Prostate gland (tissue), 2 donors: ENCODE data around the gene CD248. TPM values are rescaled to one million over a fixed set of nuclear protein-coding genes. Genes with fewer than 3 reads are reported as not detected.
A peak's percentile ranks its signal among the peaks of the same experiment; 100 is the strongest.

ENCODE experiments used
- DNase-seq: peaks from one replicate; pipeline ENCODE4 v3.0.0-alpha.2; 2019; ENCODE audit warnings: low spot score
- H3K27ac ChIP-seq, 2 donors: fragments of 200-600 bp; sonication (generic); 2 replicates each; pipeline ENCODE4 v1.5.1; 2017 to 2019
- H3K27me3 ChIP-seq: fragments of 200-600 bp; sonication (generic); replicated peaks from 2 replicates; pipeline ENCODE4 v1.5.1; 2019; ENCODE audit not compliant: insufficient read depth
- H3K36me3 ChIP-seq, 2 donors: fragments of 200-600 bp; sonication (generic); 1 replicate in 1 of 2; 2 replicates in 1 of 2; pipeline versions ENCODE4 v1.5.1 to v1.8.1; 2017 to 2019
- H3K4me1 ChIP-seq: fragments of 200-600 bp; sonication (generic); replicated peaks from 2 replicates; pipeline ENCODE4 v1.5.1; 2019
- H3K4me3 ChIP-seq, 2 donors: fragments of 200-600 bp; sonication (generic); 2 replicates each; pipeline ENCODE4 v1.5.1; 2017 to 2019
- H3K9me3 ChIP-seq: fragments of 200-600 bp; sonication (generic); 2 replicates; pipeline ENCODE4 v1.5.1; 2017
- CTCF ChIP-seq, 4 experiments: fragments of 200-600 bp in 2 of 4; fragments of 450-650 bp in 2 of 4; sonication (generic) in 2 of 4; IDR thresholded peaks; 1 replicate in 3 of 4; 2 replicates in 1 of 4; pipeline ENCODE4 v1.5.1; 2016 to 2019; ENCODE audit warnings: antibody characterized with exemption in 4 of 4, mild to moderate bottlenecking in 2 of 4, moderate library complexity in 2 of 4
- POLR2A ChIP-seq: fragments of 450-650 bp; IDR thresholded peaks from one replicate; pipeline ENCODE4 v1.6.1; 2016; ENCODE audit warnings: antibody characterized with exemption, mild to moderate bottlenecking
- POLR2AphosphoS5 ChIP-seq: sonication (generic); formaldehyde crosslinking; IDR thresholded peaks from one replicate; pipeline ENCODE4 v1.6.1; 2017; ENCODE audit warnings: antibody characterized with exemption
- WGBS: methylation state at CpG from one replicate; pipeline ENCODE4 v1.1.5; 2018; 5-methylcytosine and 5-hydroxymethylcytosine counted together
- intact Hi-C: fragments of 100-400 bp; cut with DNase I; formaldehyde crosslinking; loops from one replicate; pipeline ENCODE4 v1.14.2; 2022
- total RNA-seq, 2 donors: library from RNA; depleted of rRNA; stranded (reverse); fragments of >200 nt; gene quantifications; one replicate each; pipeline ENCODE4 v1.1.0, GENCODE V29; 2016

The CD248 gene
- total RNA-seq, 2 donors from 2014 or later, result 1.9 to 7.3 TPM

- Histone ChIP-seq H3K4me3 (no peak overlapping the region), H3K36me3 (no peaks in the 10 kb centered on the region), H3K4me1 (no peaks in the 10 kb centered on the region), H3K27ac (peak overlapping the region in 1 of 2 donors; percentile 82), H3K27me3 (no peaks in the 10 kb centered on the region), H3K9me3 (no peaks in the 10 kb centered on the region)
- intact Hi-C loops, result no loop called here
- DNase-seq, result no peak
- no peak for TF ChIP-seq POLR2AphosphoS5
- 83% methylated on average over 17 of the region's 17 CpGs for WGBS
Measured at GRCh38 chr11:66314561-66315497, 2.0 kb downstream of the CD248 start.

DNA sequence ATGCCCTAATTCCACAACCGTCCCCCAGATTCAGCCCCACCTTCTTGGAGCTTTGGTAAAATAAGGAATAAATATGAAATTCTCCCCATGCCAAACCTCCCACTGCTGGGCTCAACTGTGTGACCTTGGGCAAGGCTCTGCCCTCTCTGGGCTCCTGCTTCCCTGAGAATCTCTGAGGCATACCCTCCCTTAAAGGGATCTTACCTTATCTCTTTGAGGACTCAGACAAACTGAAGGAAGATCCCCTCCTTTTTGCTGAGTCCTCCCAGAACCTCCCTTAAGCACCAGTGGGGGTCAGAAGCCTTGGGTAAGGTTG is 2.7 kb downstream of the CD248 start:
- no peak for DNase-seq
- H3K4me3 ChIP-seq, result no peak overlapping the region
- H3K27me3 ChIP-seq, result no peaks in the 10 kb centered on the region
- no peaks in the 10 kb centered on the region for H3K36me3 ChIP-seq
- no peaks in the 10 kb centered on the region for H3K4me1 ChIP-seq
- WGBS, result 72% methylated on average over 1 of the region's 1 CpG
- no peak for TF ChIP-seq CTCF (IDR thresholded peaks at IDR 0.05)
- no peak for TF ChIP-seq POLR2A
- TF ChIP-seq POLR2AphosphoS5, result no peak
- intact Hi-C loops, result no loop called here
- H3K27ac ChIP-seq, result peak overlapping the region; percentile 82 to 87
- H3K9me3 ChIP-seq, result no peaks in the 10 kb centered on the region

GRCh38 chr11:66313321-66314185 is 3.3 kb downstream of the CD248 start:
- Histone ChIP-seq H3K27ac (peak overlapping the region; percentile 82 to 87), H3K36me3 (no peaks in the 10 kb centered on the region), H3K4me1 (no peaks in the 10 kb centered on the region), H3K27me3 (no peaks in the 10 kb centered on the region), H3K4me3 (peak overlapping the region; percentile 34 to 43), H3K9me3 (no peaks in the 10 kb centered on the region)
- DNase-seq, result no peak
- intact Hi-C loops, result loop anchor here (2.0 kb wide), 1 partner anchor 15 kb away; no protein-coding TSS in a partner anchor
- WGBS, result 33% methylated on average over 37 of the region's 38 CpGs
- TF ChIP-seq CTCF (IDR thresholded peaks at IDR 0.05), result no peak
- no peak for TF ChIP-seq POLR2A
- TF ChIP-seq POLR2AphosphoS5, result no peak

DNA sequence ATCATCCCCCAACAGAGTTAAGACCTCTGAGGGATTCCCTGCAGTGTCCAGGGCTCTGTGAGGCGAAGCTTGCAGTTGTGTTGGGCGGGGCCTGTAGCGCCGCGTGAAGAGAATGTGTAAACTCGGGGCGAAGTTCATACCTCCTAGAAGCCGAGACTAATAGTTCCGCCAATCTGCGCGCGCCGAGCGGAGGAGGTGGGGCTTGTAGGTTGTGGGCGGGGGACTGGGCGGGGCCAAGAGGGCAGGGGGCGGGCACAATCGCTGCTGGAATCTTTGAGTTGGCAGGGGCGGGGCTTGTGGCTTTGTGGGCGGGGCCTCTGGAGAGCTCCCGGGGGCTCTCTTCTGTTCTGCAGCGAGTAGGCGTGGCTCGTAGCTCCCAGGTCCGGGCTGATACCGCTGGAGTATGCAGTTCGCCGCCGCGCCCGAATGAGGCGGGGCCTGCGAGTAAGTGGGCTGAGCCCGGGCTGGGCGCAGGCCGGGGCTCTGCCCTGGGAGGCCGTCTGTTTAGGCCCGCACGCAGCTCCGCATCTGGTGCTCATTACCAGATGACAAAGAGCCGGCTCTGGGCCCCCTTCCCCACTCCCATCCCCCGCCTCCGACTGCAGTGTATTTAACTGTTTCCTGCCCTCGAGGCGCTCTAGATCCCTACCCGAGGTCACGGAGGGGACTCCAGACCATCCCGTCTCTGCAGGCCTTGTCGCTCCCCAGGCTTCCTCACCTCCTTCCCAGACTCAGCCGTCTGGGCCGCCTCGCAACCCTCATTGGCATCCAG is 4.1 kb downstream of the CD248 start:
- Histone ChIP-seq H3K27me3 (no peaks in the 10 kb centered on the region), H3K36me3 (no peaks in the 10 kb centered on the region), H3K9me3 (no peaks in the 10 kb centered on the region), H3K27ac (peak overlapping the region; percentile 82 to 87), H3K4me1 (no peaks in the 10 kb centered on the region), H3K4me3 (peak overlapping the region; percentile 34 to 43)
- intact Hi-C loops, result loop anchor here (2.0 kb wide), 1 partner anchor 16 kb away; no protein-coding TSS in a partner anchor
- peak; percentile 97 for DNase-seq
- no peak for TF ChIP-seq CTCF (IDR thresholded peaks at IDR 0.05)
- peak; percentile 56 for TF ChIP-seq POLR2A
- TF ChIP-seq POLR2AphosphoS5, result peak; percentile 70
- WGBS, result under 1% methylated on average over 44 of the region's 52 CpGs
